Measurements from ENCODE around the gene PNPLA5.

PNPLA5 gene

DNA sequence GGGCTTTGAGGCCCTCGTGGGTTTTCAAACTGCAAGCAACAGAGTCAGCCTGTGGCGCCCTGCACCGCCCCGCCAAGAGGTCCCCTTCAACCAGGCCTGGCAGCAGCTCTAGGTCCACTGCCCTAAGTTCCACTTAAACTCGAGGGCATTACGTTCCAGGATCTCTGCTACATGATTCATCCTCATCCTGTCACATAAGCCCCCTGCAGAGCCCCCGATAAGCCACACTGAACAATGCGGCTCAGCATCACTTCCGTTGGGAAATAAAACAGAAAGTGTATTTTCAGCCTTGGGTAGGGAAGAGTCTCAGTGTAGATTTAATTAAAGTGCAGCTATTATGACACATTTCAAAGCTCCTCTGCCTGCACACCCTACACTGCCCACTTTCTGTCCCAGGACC is 54.1 kb downstream of the PNPLA5 start:
- no peak overlapping the region for H3K27ac ChIP-seq (ENCODE audit: low read depth, low read length, severe bottlenecking)
- H3K4me1 ChIP-seq (ENCODE audit: control insufficient read depth, insufficient read depth, low read length, poor library complexity, severe bottlenecking) = no peaks in the 10 kb centered on the region
- 89 to 92% methylated on average over 5 of the region's 9 CpGs for WGBS, 2 experiments (ENCODE audit: insufficient coverage in 2 of 2)
- no peaks in the 10 kb centered on the region for H3K9me3 ChIP-seq (ENCODE audit: control insufficient read depth, low read length)
- no peak overlapping the region for H3K4me3 ChIP-seq (ENCODE audit: extremely low read depth, insufficient read depth, low read length, poor library complexity, severe bottlenecking)
- H3K36me3 ChIP-seq (ENCODE audit: control insufficient read depth, insufficient read depth, low read length) = no peaks in the 10 kb centered on the region

DNA sequence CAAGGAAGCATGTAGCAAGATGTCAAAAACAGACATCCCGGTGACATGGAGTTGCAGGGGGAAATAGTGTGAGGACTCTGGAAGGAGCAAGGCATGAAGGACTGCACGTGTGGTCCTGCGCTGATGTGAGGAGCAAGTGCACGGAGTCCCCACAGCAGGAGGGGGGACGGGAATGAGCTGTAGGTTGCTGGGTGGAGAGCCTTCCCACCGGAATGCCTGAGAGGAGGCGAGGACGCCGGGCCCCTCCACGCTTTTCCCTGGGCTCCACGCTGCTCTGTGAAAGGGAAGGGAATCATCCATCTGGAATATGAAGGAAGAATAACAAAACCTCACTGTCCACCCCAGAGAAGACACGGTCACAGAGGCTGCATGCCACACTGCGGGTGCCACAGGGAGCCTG is 56.1 kb downstream of the PNPLA5 start:
- Histone ChIP-seq H3K27ac (ENCODE audit: low read depth, low read length, severe bottlenecking) (no peak overlapping the region), H3K36me3 (ENCODE audit: control insufficient read depth, insufficient read depth, low read length) (peaks cover 8% of the 10 kb centered on the region), H3K4me1 (ENCODE audit: control insufficient read depth, insufficient read depth, low read length, poor library complexity, severe bottlenecking) (no peaks in the 10 kb centered on the region), H3K9me3 (ENCODE audit: control insufficient read depth, low read length) (no peaks in the 10 kb centered on the region), H3K4me3 (ENCODE audit: extremely low read depth, insufficient read depth, low read length, poor library complexity, severe bottlenecking) (no peak overlapping the region)
- 86 to 96% methylated on average over 7 to 12 of the region's 13 CpGs for WGBS, 2 experiments (ENCODE audit: insufficient coverage in 2 of 2)

DNA sequence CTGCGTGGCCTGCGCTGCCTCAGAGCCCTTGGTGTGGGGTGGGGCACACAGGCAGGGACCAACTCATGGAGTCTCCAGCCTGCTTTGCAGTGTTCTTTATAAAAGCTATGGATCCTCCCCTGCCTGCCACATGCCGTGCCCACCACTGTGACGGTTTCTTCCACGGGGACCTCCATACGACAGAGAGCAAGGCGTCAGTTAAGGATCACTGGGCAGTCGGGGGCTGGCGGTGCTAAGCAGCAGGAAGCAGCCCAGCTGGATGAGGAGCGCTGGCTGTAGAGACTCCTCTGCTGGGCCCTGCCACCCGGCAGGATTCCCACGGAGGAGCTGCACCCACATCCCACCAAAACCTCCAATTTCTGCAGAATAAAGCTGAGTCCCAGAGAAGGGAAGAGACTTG is 56.6 kb downstream of the PNPLA5 start:
- H3K4me3 ChIP-seq (ENCODE audit: extremely low read depth, insufficient read depth, low read length, poor library complexity, severe bottlenecking) = no peak overlapping the region
- H3K36me3 ChIP-seq (ENCODE audit: control insufficient read depth, insufficient read depth, low read length) = peaks cover 8% of the 10 kb centered on the region
- H3K4me1 ChIP-seq (ENCODE audit: control insufficient read depth, insufficient read depth, low read length, poor library complexity, severe bottlenecking) = no peaks in the 10 kb centered on the region
- whole genome bisulfite sequencing, 2 experiments (ENCODE audit: insufficient coverage in 2 of 2) = 91 to 98% methylated on average over 9 to 10 of the region's 12 CpGs
- H3K27ac ChIP-seq (ENCODE audit: low read depth, low read length, severe bottlenecking) = no peak overlapping the region
- no peaks in the 10 kb centered on the region for H3K9me3 ChIP-seq (ENCODE audit: control insufficient read depth, low read length)

DNA sequence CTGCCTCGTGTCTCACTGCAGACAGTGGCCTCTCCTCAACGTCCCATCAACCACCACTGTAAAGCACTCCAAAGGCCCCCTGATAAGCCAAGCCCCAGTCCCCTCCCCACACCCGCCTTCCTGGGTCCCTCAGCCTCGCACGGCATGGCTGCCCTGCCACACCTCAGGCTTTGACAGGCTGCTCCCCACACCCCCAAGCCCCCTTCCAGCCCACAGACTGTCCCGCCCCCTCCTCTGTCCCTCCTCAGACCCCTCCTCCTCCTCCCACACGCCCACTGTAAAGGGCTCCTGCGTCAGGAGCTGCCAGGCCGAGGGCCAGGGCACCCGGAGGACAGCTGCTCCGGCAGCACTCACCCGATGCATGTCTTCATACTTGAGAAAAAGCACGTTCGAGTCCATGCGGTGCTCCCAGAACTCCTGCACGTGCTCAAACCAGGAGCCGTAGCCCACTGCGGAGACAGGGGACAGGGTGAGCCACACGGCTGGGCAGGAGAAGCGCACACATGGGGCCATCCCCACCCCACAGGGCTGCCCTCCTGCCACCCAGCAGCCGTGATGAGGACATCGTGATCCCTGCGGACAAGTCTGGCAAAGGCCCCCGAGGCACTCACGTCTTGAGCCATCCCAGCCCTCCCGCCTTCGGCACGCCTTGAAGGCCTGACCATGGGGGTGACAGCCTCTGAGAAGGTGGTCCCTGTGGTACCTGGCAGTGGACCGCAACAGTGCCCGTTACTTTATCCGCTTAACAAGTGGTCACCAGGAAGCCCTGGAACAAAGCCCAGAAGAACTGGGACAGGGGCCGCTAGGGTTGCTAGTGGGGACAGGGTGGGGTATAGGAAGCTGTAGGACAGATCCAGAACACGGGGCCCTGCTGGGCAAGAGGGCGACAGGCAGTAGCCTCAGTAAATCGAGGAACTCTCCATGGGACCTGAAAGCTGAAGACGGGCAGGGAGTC is 58.2 kb downstream of the PNPLA5 start:
- WGBS, 2 experiments (ENCODE audit: insufficient coverage in 2 of 2) = 93% methylated on average over 25 to 36 of the region's 36 CpGs
- H3K36me3 ChIP-seq (ENCODE audit: control insufficient read depth, insufficient read depth, low read length) = peaks cover 8% of the 10 kb centered on the region
- no peaks in the 10 kb centered on the region for H3K4me1 ChIP-seq (ENCODE audit: control insufficient read depth, insufficient read depth, low read length, poor library complexity, severe bottlenecking)
- no peak overlapping the region for H3K4me3 ChIP-seq (ENCODE audit: extremely low read depth, insufficient read depth, low read length, poor library complexity, severe bottlenecking)
- H3K27ac ChIP-seq (ENCODE audit: low read depth, low read length, severe bottlenecking) = no peak overlapping the region
- no peaks in the 10 kb centered on the region for H3K9me3 ChIP-seq (ENCODE audit: control insufficient read depth, low read length)

- H3K27ac ChIP-seq (ENCODE audit: low read depth, low read length, severe bottlenecking) = no peak overlapping the region
- H3K36me3 ChIP-seq (ENCODE audit: control insufficient read depth, insufficient read depth, low read length) = peaks cover 8% of the 10 kb centered on the region
- no peaks in the 10 kb centered on the region for H3K9me3 ChIP-seq (ENCODE audit: control insufficient read depth, low read length)
- no peaks in the 10 kb centered on the region for H3K4me1 ChIP-seq (ENCODE audit: control insufficient read depth, insufficient read depth, low read length, poor library complexity, severe bottlenecking)
- WGBS, 2 experiments (ENCODE audit: insufficient coverage in 2 of 2) = 96% methylated on average over 6 to 15 of the region's 18 CpGs
- no peak overlapping the region for H3K4me3 ChIP-seq (ENCODE audit: extremely low read depth, insufficient read depth, low read length, poor library complexity, severe bottlenecking)
Observed at GRCh38 chr22:43832393-43833265, 59.2 kb downstream of the PNPLA5 start.

- 94 to 96% methylated on average over 27 to 29 of the region's 33 CpGs for WGBS, 2 experiments (ENCODE audit: insufficient coverage in 2 of 2)
- H3K9me3 ChIP-seq (ENCODE audit: control insufficient read depth, low read length) = no peaks in the 10 kb centered on the region
- no peak overlapping the region for H3K27ac ChIP-seq (ENCODE audit: low read depth, low read length, severe bottlenecking)
- H3K4me1 ChIP-seq (ENCODE audit: control insufficient read depth, insufficient read depth, low read length, poor library complexity, severe bottlenecking) = peaks cover 2% of the 10 kb centered on the region
- no peak overlapping the region for H3K4me3 ChIP-seq (ENCODE audit: extremely low read depth, insufficient read depth, low read length, poor library complexity, severe bottlenecking)
- peaks cover 8% of the 10 kb centered on the region for H3K36me3 ChIP-seq (ENCODE audit: control insufficient read depth, insufficient read depth, low read length)
Observed at GRCh38 chr22:43831561-43832392, 60.0 kb downstream of the PNPLA5 start.

DNA sequence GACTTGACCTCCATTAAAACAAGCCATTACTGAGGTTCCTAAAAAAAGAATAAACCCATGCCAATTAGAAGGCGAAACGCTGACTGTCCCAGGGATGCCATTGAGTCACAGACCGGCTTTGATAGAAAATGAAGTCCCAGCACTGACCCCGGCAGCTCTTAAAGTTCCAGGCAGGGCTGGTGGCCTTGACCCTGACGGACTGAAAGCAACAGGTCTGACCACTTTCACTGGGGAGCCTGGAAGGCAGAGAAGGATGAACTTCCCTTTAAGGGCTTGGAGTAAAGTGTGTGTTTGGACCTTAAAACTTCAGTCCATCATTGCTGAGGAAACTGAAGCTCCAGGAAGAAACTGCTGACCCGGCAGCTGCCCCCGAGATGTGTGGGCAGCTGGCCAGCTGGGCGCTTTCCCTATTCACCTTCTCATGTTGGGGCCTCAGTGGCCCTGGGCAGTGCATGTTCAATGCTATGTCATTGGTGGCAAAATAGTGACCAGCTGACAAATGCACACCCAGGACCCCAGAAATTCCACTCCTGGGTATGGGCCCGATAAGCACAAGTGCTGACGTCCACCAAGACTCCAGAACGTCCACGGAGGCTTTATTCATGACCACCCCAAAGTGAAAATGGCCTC is 60.8 kb downstream of the PNPLA5 start:
- Histone ChIP-seq H3K9me3 (ENCODE audit: control insufficient read depth, low read length) (no peaks in the 10 kb centered on the region), H3K36me3 (ENCODE audit: control insufficient read depth, insufficient read depth, low read length) (peaks cover 8% of the 10 kb centered on the region), H3K27ac (ENCODE audit: low read depth, low read length, severe bottlenecking) (no peak overlapping the region), H3K4me3 (ENCODE audit: extremely low read depth, insufficient read depth, low read length, poor library complexity, severe bottlenecking) (no peak overlapping the region), H3K4me1 (ENCODE audit: control insufficient read depth, insufficient read depth, low read length, poor library complexity, severe bottlenecking) (peaks cover 4% of the 10 kb centered on the region)
- 93 to 97% methylated on average over 10 to 12 of the region's 12 CpGs for WGBS, 2 experiments (ENCODE audit: insufficient coverage in 2 of 2)

GRCh38 chr22:43829904-43830851 is 61.6 kb downstream of the PNPLA5 start:
- H3K27ac ChIP-seq (ENCODE audit: low read depth, low read length, severe bottlenecking) = no peak overlapping the region

More at GRCh38 chr22:43829904-43830851, 61.6 kb downstream of the PNPLA5 start:
- Histone ChIP-seq H3K36me3 (ENCODE audit: control insufficient read depth, insufficient read depth, low read length) (peaks cover 8% of the 10 kb centered on the region), H3K4me1 (ENCODE audit: control insufficient read depth, insufficient read depth, low read length, poor library complexity, severe bottlenecking) (peaks cover 4% of the 10 kb centered on the region), H3K4me3 (ENCODE audit: extremely low read depth, insufficient read depth, low read length, poor library complexity, severe bottlenecking) (no peak overlapping the region), H3K9me3 (ENCODE audit: control insufficient read depth, low read length) (no peaks in the 10 kb centered on the region)
- 83 to 95% methylated on average over 31 of the region's 33 CpGs for WGBS, 2 experiments (ENCODE audit: insufficient coverage in 2 of 2)
